Measurements from ENCODE around the gene SCNN1A. TPM values are rescaled to one million over a fixed set of nuclear protein-coding genes. Genes with fewer than 3 reads are reported as not detected.
A peak's percentile ranks its signal among the peaks of the same experiment; 100 is the strongest.

Gene SCNN1A
- total RNA-seq, 4 donors from 2014 or later: 1.3 to 38.3 (median 7.3) TPM

DNA sequence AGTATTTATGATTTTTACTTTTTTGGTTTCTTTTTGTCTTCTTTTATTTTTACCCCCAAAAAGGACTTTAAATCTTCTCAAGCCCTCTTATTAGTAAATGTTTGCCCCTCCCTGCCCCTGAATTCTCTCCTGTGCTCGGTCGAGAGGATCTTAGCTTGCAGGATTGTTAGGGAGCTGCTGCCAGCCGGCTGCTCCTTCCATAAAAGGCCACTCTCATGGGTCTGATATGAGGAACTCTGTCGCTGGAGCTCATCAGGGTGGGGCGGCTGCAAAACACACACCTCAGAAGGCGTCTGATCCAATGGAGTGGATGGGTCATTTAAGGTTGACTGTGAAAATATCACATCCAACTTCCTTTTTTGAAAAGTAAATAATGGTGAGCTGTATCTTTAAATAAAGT lies 17.1 kb upstream of the SCNN1A start:
- no peak for TF ChIP-seq POLR2A (IDR thresholded peaks at IDR 0.05)
- TF ChIP-seq, protein P1, sequence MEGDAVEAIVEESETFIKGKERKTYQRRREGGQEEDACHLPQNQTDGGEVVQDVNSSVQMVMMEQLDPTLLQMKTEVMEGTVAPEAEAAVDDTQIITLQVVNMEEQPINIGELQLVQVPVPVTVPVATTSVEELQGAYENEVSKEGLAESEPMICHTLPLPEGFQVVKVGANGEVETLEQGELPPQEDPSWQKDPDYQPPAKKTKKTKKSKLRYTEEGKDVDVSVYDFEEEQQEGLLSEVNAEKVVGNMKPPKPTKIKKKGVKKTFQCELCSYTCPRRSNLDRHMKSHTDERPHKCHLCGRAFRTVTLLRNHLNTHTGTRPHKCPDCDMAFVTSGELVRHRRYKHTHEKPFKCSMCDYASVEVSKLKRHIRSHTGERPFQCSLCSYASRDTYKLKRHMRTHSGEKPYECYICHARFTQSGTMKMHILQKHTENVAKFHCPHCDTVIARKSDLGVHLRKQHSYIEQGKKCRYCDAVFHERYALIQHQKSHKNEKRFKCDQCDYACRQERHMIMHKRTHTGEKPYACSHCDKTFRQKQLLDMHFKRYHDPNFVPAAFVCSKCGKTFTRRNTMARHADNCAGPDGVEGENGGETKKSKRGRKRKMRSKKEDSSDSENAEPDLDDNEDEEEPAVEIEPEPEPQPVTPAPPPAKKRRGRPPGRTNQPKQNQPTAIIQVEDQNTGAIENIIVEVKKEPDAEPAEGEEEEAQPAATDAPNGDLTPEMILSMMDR (IDR thresholded peaks at IDR 0.05): no peak
- Histone ChIP-seq H3K4me3 (no peak overlapping the region), H3K27me3 (no peaks in the 10 kb centered on the region), H3K27ac (peak overlapping the region; percentile 67 to 71), H3K36me3 (no peaks in the 10 kb centered on the region), H3K4me1 (no peaks in the 10 kb centered on the region), H3K9me3 (no peaks in the 10 kb centered on the region)
- peak; percentile 27 to 52 for DNase-seq
- intact Hi-C loops (cut with DNase I; ENCODE audit: low total_unique reads): no loop called here

- H3K36me3 ChIP-seq: no peaks in the 10 kb centered on the region
- DNase-seq: no peak
- H3K9me3 ChIP-seq: no peaks in the 10 kb centered on the region
- peak overlapping the region in 1 of 2 donors; percentile 6 for H3K27ac ChIP-seq
- H3K4me3 ChIP-seq: no peak overlapping the region
- TF ChIP-seq POLR2A (IDR thresholded peaks at IDR 0.05): no peak
- TF ChIP-seq, protein P1 (IDR thresholded peaks at IDR 0.05): no peak
- H3K4me1 ChIP-seq: no peaks in the 10 kb centered on the region
- intact Hi-C loops (cut with DNase I; ENCODE audit: low total_unique reads): no loop called here
- H3K27me3 ChIP-seq: no peaks in the 10 kb centered on the region
These were observed 15.7 kb upstream of the SCNN1A start for GRCh38 chr12:6391013-6391412.

DNA sequence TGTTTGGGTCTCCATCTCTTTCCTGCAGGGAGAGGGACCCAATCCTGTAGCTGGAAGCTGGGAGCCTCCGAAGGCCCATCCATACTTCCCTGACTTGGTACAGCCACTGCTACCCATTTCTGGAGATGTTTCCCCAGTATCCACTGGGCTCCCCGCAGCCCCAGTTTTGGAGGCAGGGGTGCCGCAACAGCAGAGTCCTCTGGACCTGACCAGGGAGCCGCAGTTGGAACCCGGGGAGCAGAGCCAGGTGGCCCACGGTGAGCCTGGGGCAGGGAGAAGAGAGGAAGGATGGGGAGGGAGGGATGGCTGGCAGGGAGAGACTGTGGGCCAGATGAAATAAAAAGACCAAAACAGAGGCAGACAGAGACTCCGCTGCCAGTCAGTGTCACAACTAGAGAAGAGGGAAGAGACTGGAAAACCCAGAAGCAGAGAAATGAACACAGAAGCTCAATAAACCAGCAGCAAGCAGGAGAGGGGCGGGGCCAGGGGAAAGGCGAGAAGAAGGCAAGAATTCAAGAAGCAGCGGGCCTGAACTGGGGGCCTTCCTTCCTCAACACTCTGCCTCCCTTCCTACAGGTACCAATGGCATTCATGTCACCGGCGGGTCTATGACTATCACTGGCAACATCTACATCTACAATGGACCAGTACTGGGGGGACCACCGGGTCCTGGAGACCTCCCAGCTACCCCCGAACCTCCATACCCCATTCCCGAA lies 14.9 kb upstream of the SCNN1A start:
- TF ChIP-seq, protein P1 (IDR thresholded peaks at IDR 0.05): no peak
- TF ChIP-seq POLR2A (IDR thresholded peaks at IDR 0.05): no peak
- Histone ChIP-seq H3K27ac (peak overlapping the region in 1 of 2 donors; percentile 6), H3K36me3 (no peaks in the 10 kb centered on the region), H3K9me3 (no peaks in the 10 kb centered on the region), H3K27me3 (no peaks in the 10 kb centered on the region), H3K4me3 (no peak overlapping the region), H3K4me1 (no peaks in the 10 kb centered on the region)
- DNase-seq: no peak
- intact Hi-C loops (cut with DNase I; ENCODE audit: low total_unique reads): no loop called here

DNA sequence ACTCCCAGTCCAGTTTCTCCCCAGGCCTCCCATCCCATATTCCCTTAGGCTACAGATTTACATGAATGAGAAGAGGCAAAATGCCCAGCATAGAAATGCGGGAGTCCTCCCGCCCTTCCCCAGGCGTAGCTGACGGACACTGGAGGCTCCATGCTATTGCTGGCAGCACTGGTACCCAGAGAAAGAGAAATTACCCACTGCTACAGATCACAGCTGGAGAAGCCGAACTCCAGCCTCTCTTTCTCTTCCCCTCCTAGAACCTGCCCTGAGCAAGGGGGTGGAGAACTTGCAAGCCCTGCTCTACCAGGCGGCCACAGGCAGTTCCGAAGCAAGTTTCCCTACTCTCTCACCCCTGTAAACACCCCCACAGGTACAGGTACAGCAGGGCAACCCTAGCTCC lies 12.2 kb upstream of the SCNN1A start:
- no peaks in the 10 kb centered on the region for H3K27me3 ChIP-seq
- no peaks in the 10 kb centered on the region for H3K9me3 ChIP-seq
- H3K36me3 ChIP-seq: no peaks in the 10 kb centered on the region
- no peak overlapping the region for H3K4me3 ChIP-seq
- peaks cover 0 to 7% of the 10 kb centered on the region in 2 donors for H3K4me1 ChIP-seq
- DNase-seq: no peak
- H3K27ac ChIP-seq: no peak overlapping the region
- intact Hi-C loops (cut with DNase I; ENCODE audit: low total_unique reads): loop anchor here (2.0 kb wide), 1 partner anchor 47 kb away; no protein-coding TSS in a partner anchor
- no peak for TF ChIP-seq POLR2A (IDR thresholded peaks at IDR 0.05)
- TF ChIP-seq, protein P1 (IDR thresholded peaks at IDR 0.05): no peak

- Histone ChIP-seq H3K9me3 (no peaks in the 10 kb centered on the region), H3K4me1 (peaks cover 0 to 7% of the 10 kb centered on the region in 2 donors), H3K36me3 (no peaks in the 10 kb centered on the region), H3K27me3 (no peaks in the 10 kb centered on the region), H3K4me3 (no peak overlapping the region), H3K27ac (peak overlapping the region in 1 of 2 donors; percentile 33)
- DNase-seq: no peak
- intact Hi-C loops (cut with DNase I; ENCODE audit: low total_unique reads): loop anchor here (2.0 kb wide), 1 partner anchor 46 kb away; no protein-coding TSS in a partner anchor
- TF ChIP-seq, protein P1 (IDR thresholded peaks at IDR 0.05): no peak
- TF ChIP-seq POLR2A (IDR thresholded peaks at IDR 0.05): no peak
These were observed 11.1 kb upstream of the SCNN1A start for GRCh38 chr12:6386491-6386890.
